Fibroblast of lung (primary cell): ENCODE measurements around the gene SIGLEC9.

ENCODE experiments used
- EZH2 ChIP-seq: IDR thresholded peaks from 2 replicates; pipeline ENCODE4 v1.5.1; 2012; ENCODE audit warnings: low read length, control low read depth, mild to moderate bottlenecking; ENCODE audit errors: missing control alignments
- TF ChIP-seq, protein P1 (sequence below), 2 donors: IDR thresholded peaks in 1 of 2; conservative IDR thresholded peaks in 1 of 2; 1 replicate in 1 of 2; 2 replicates in 1 of 2; pipeline ENCODE4 v1.5.1; 2011 to 2012; ENCODE audit warnings: low read length in 2 of 2, control low read depth in 1 of 2, inconsistent platforms in 1 of 2, low read depth in 1 of 2, mild to moderate bottlenecking in 1 of 2

- TF ChIP-seq, protein P1, sequence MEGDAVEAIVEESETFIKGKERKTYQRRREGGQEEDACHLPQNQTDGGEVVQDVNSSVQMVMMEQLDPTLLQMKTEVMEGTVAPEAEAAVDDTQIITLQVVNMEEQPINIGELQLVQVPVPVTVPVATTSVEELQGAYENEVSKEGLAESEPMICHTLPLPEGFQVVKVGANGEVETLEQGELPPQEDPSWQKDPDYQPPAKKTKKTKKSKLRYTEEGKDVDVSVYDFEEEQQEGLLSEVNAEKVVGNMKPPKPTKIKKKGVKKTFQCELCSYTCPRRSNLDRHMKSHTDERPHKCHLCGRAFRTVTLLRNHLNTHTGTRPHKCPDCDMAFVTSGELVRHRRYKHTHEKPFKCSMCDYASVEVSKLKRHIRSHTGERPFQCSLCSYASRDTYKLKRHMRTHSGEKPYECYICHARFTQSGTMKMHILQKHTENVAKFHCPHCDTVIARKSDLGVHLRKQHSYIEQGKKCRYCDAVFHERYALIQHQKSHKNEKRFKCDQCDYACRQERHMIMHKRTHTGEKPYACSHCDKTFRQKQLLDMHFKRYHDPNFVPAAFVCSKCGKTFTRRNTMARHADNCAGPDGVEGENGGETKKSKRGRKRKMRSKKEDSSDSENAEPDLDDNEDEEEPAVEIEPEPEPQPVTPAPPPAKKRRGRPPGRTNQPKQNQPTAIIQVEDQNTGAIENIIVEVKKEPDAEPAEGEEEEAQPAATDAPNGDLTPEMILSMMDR (conservative IDR thresholded peaks at IDR 0.05 in 1 of 2, IDR thresholded peaks at IDR 0.05 in 1 of 2; ENCODE audit: low read depth in 1 of 2, low read length in 2 of 2), result no peak
- TF ChIP-seq EZH2, result no peak
Measured at GRCh38 chr19:51090471-51090870, 34.2 kb upstream of the SIGLEC9 start.
